HCT116 (cell line): ENCODE data around the gene DPYSL5. TPM values are rescaled to one million over a fixed set of nuclear protein-coding genes. Genes with fewer than 3 reads are reported as not detected.
A peak's percentile ranks its signal among the peaks of the same experiment; 100 is the strongest.

Source experiments
- ATAC-seq: fragments of 200-7000 bp; cut with Tn5 transposase; 2 replicates; pipeline ENCODE4 v1.9.1; 2020; ENCODE audit warnings: mild to moderate bottlenecking, moderate library complexity
- BruUV-seq: library from RNA; stranded (reverse); fragments of 400-500 nt; replicated peaks from 2 replicates; lab custom pipeline; 2021; lab: Mats Ljungman, UMichigan
- CTCF ChIA-PET: fragments of 300-600 bp; sonication (Branson Sonifier 250); formaldehyde crosslinking; loops from one replicate; lab custom pipeline; 2021; ENCODE audit warnings: antibody characterized with exemption; lab: Charles Lee
- POLR2A ChIA-PET: fragments of 300-600, 350-600 bp; sonication (Branson Sonifier 250); formaldehyde crosslinking; loops from one replicate; lab custom pipeline; 2021; ENCODE audit warnings: antibody characterized with exemption; lab: Charles Lee
- RAD21 ChIA-PET, 2 experiments: fragments of 300-600 bp; sonication (Branson Sonifier 250); formaldehyde crosslinking; loops; one replicate each; lab custom pipeline; 2023; ENCODE audit warnings: low total read pairs in 2 of 2; ENCODE audit not compliant: uncharacterized antibody in 2 of 2, unreplicated experiment in 2 of 2, low non-redundant PET in 1 of 2; lab: Charles Lee
- DNase-seq: peaks from one replicate; pipeline ENCODE4 v3.0.0-alpha.2; 2010; ENCODE audit warnings: low read depth, low spot score
- H2AFZ ChIP-seq: fragments of 200-600 bp; shearing (Covaris generic), sonication (generic); 2 replicates; pipeline ENCODE4 v1.6.1; 2017; ENCODE audit warnings: low read depth, mixed run types, mixed read lengths, antibody characterized with exemption, low read length; ENCODE audit not compliant: poor library complexity, severe bottlenecking
- H3K27ac ChIP-seq: 2 replicates; pipeline ENCODE4 v1.5.1; 2012; ENCODE audit warnings: low read depth, low read length
- H3K27me3 ChIP-seq: fragments of 200-600 bp; sonication (generic); 2 replicates; pipeline ENCODE4 v1.6.1; 2016; ENCODE audit warnings: mixed run types, low read length, mixed read lengths; ENCODE audit not compliant: insufficient read depth
- H3K36me3 ChIP-seq, 2 experiments: fragments of 200-500 bp in 1 of 2; fragments of 200-600 bp in 1 of 2; sonication (Bioruptor generic) in 1 of 2; sonication (generic) in 1 of 2; 2 replicates each; pipeline versions ENCODE4 v1.5.1 to v1.6.1; 2014 to 2016; ENCODE audit warnings: low read length in 2 of 2, inconsistent platforms in 1 of 2, mixed read lengths in 1 of 2, mixed run types in 1 of 2; ENCODE audit not compliant: insufficient read depth in 2 of 2, control insufficient read depth in 1 of 2
- H3K4me1 ChIP-seq, 2 experiments: fragments of 200-600 bp in 1 of 2; sonication (generic) in 1 of 2; 2 replicates each; pipeline versions ENCODE4 v1.5.1 to v1.6.1; 2012 to 2017; ENCODE audit warnings: low read length in 2 of 2, inconsistent platforms in 1 of 2, mild to moderate bottlenecking in 1 of 2, mixed read lengths in 1 of 2, mixed run types in 1 of 2, moderate library complexity in 1 of 2; ENCODE audit not compliant: insufficient read depth in 2 of 2, control insufficient read depth in 1 of 2
- H3K4me2 ChIP-seq: fragments of 200-600 bp; sonication (generic); 2 replicates; pipeline ENCODE4 v1.6.1; 2017; ENCODE audit warnings: mixed run types, low read length, mixed read lengths
- H3K4me3 ChIP-seq, 2 experiments: fragments of 200-600 bp in 1 of 2; sonication (generic) in 1 of 2; replicated peaks in 1 of 2; 2 replicates each; pipeline ENCODE4 v1.5.1; 2011 to 2016; ENCODE audit warnings: low read length in 2 of 2, control low read depth in 1 of 2, low read depth in 1 of 2, mild to moderate bottlenecking in 1 of 2, mixed read lengths in 1 of 2, mixed run types in 1 of 2
- H3K79me2 ChIP-seq: fragments of 200-600 bp; sonication (generic); 2 replicates; pipeline ENCODE4 v1.6.1; 2017; ENCODE audit warnings: mild to moderate bottlenecking, mixed run types, low read length, moderate library complexity, mixed read lengths; ENCODE audit not compliant: insufficient read depth
- H3K9ac ChIP-seq: fragments of 200-600 bp; sonication (generic); 2 replicates; pipeline ENCODE4 v1.6.1; 2016; ENCODE audit warnings: low read length, mixed read lengths
- H3K9me2 ChIP-seq: fragments of 200-600 bp; sonication (generic), shearing (Covaris generic); 2 replicates; pipeline ENCODE4 v1.6.1; 2017; ENCODE audit warnings: mixed run types, mild to moderate bottlenecking, moderate library complexity; ENCODE audit not compliant: insufficient read depth
- H3K9me3 ChIP-seq, 2 experiments: fragments of 200-500 bp in 1 of 2; fragments of 200-600 bp in 1 of 2; sonication (Bioruptor generic) in 1 of 2; sonication (generic) in 1 of 2; 2 replicates each; pipeline ENCODE4 v1.6.1; 2014 to 2017; ENCODE audit warnings: low read length in 2 of 2, mixed read lengths in 2 of 2, inconsistent platforms in 1 of 2, low read depth in 1 of 2, mild to moderate bottlenecking in 1 of 2, mixed run types in 1 of 2, moderate library complexity in 1 of 2; ENCODE audit not compliant: control insufficient read depth in 1 of 2, insufficient read depth in 1 of 2
- H4K20me1 ChIP-seq: fragments of 200-600 bp; sonication (generic), shearing (Covaris generic); 2 replicates; pipeline ENCODE4 v1.6.1; 2017; ENCODE audit warnings: mixed run types, mild to moderate bottlenecking, moderate library complexity; ENCODE audit not compliant: insufficient read depth
- ELF1 ChIP-seq: IDR thresholded peaks from 2 replicates; pipeline ENCODE4 v1.6.1; 2012; ENCODE audit warnings: low read depth, borderline replicate concordance
- EZH2 ChIP-seq: fragments of 200-600 bp; sonication (generic); IDR thresholded peaks from 2 replicates; pipeline ENCODE4 v1.6.1; 2017; ENCODE audit warnings: antibody characterized with exemption, mixed run types
- POLR2AphosphoS5 ChIP-seq: IDR thresholded peaks from 2 replicates; pipeline ENCODE4 v1.6.1; 2011; ENCODE audit warnings: mild to moderate bottlenecking, low read depth, low read length, moderate library complexity
- ZFX ChIP-seq: fragments of 450-650 bp; IDR thresholded peaks from 2 replicates; pipeline ENCODE4 v1.6.1; 2017
- intact Hi-C: fragments of 100-400 bp; cut with micrococcal nuclease; formaldehyde crosslinking; loops from 2 replicates; pipeline ENCODE4 v1.10.0; 2022
- total RNA-seq: library from RNA; stranded (reverse); gene quantifications from one replicate; pipeline ENCODE4 v1.2.1, GENCODE V29; 2021; ENCODE audit not compliant: unreplicated experiment
- TF ChIP-seq, protein P1 (sequence below): IDR thresholded peaks from 2 replicates; pipeline ENCODE4 v1.6.1; 2012

The DPYSL5 gene
- total RNA-seq, 1 experiment from 2014 or later = 8.4 TPM

DNA sequence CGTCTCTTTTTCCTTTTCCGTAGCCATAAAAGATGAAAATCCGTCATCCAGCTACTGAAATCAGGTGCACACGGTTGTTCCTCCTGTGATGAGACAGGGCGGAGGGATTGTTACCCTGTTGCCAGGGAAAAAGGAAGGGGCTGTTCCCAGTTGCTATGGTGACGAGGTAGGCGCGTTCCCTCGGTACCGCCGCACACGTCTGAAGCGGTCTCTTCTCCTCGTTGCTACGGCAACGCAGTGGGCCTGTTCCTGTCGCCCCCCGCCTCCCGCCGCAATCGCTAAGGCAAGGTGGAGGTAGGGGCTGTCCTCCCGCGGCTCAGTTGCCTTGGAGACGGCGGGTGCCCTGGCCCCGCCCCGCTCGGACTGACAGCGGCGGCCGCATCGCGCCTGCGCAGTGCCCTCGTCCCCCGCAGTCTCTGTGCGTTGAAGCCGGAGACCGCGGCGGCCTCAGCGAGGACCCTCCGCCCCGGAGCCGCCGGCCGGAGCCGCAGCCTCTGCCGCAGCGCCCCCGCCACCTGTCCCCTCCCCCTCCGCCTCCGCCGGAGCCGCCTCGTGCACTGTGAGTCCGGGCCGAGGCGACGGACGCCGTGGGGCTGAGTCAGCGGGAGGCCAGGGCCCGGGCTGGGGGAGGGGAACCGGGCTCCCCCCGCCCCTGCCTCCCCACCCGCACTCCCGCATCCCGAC, 122.5 kb downstream of the DPYSL5 start, which contains the start of gene MAPRE3:
TSS of gene MAPRE3 (plus strand) at position 394 of the 684 bp plus-strand sequence. CDS start 51,582 bp downstream, outside the sequence.
- TF ChIP-seq, protein P1, sequence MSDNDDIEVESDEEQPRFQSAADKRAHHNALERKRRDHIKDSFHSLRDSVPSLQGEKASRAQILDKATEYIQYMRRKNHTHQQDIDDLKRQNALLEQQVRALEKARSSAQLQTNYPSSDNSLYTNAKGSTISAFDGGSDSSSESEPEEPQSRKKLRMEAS = 0 out of 2 replicates have a peak, but pooled peaks have one; percentile 20
- TF ChIP-seq ELF1 = no peak
- TF ChIP-seq ZFX = peak; percentile 16; the same call in 1 of the 2 replicates
- TF ChIP-seq POLR2AphosphoS5 = peak; percentile 15; the same call in 1 of the 2 replicates
- TF ChIP-seq, all 23 proteins: peak for 3
- Histone ChIP-seq H3K9ac (peak within 1 kb of the TSS; percentile 63), H3K9me2 (no peaks in the 10 kb centered on the region), H3K79me2 (no peaks in the 10 kb centered on the region), H2AFZ (peak within 1 kb of the TSS; percentile 87), H4K20me1 (no peaks in the 10 kb centered on the region), H3K36me3 (no peaks in the 10 kb centered on the region), H3K4me3 (peak within 1 kb of the TSS; percentile 44 to 62), H3K4me2 (peak within 1 kb of the TSS; percentile 90), H3K9me3 (no peaks in the 10 kb centered on the region), H3K27ac (no peak within 1 kb of the TSS), H3K4me1 (peaks cover 4 to 23% of the 10 kb centered on the region in 2 experiments; a peak in 3 of 4 replicates), H3K27me3 (peaks cover 5% of the 10 kb centered on the region; the same call in 1 of the 2 replicates)
- peak; percentile 94 for ATAC-seq
- RAD21 ChIA-PET = no interaction called here
- BruUV-seq = no TSS peak
- peak; percentile 53 for DNase-seq
- intact Hi-C loops = no loop called here
- POLR2A ChIA-PET = no interaction called here
- CTCF ChIA-PET = interaction anchor here (1.2 to 1.5 kb wide), 2 partner anchors 9 to 124 kb away, joined by 4 to 10 read pairs; no protein-coding TSS in a partner anchor

DNA sequence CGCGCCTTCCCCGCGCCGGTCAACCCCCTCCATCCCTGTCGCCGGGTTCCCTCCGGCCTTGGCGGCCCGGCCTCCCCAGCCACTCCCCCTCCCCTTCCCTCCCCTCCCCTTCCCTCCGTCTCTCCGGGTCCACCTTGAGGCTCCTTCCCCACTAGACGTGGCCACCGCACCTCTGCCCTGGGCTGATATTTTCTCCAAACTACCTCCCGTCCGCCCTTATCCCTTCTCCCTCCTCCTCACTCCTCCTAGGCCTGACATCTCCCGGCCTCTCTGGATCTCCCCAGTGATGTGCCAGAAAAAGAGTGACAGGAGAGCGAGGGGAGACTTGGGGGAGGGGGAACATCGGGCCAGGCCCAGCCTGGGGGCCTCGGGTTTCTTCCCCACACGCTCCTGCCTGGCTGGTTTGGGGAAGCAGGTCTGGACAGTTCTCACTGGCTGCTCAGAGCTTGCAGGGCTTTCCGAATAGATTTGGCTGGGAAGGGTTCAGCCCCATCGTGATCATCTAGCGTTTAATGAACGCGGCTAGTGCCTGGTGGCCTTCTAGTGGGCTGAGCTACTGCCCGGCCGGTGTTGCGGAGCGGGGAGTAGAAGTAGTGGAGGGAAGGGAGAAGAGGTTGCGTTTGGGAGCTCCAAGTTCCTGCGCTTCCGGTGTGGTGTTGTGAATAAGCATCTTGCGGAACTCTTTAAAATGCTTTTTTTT, 123.1 kb downstream of the DPYSL5 start:
- H3K9ac ChIP-seq = peak overlapping the region; percentile 63
- no peaks in the 10 kb centered on the region for H4K20me1 ChIP-seq
- ChIA-PET POLR2A (no interaction called here), RAD21 (no interaction called here), CTCF (interaction anchor here (1.1 to 1.2 kb wide), 2 partner anchors 9 to 125 kb away, joined by 4 read pairs; no protein-coding TSS in a partner anchor)
- H3K9me2 ChIP-seq = no peaks in the 10 kb centered on the region
- no peaks in the 10 kb centered on the region for H3K79me2 ChIP-seq
- H3K4me2 ChIP-seq = peak overlapping the region; percentile 90
- H3K4me1 ChIP-seq = peaks cover 4 to 23% of the 10 kb centered on the region in 2 experiments; a peak in 3 of 4 replicates
- H3K36me3 ChIP-seq = no peaks in the 10 kb centered on the region
- no peaks in the 10 kb centered on the region for H3K9me3 ChIP-seq
- H3K27me3 ChIP-seq = peaks cover 5% of the 10 kb centered on the region; the same call in 1 of the 2 replicates
- no TSS peak for BruUV-seq
- no peak for DNase-seq
- 0 out of 2 replicates have a peak, but pooled peaks have one; percentile 5 for TF ChIP-seq ZFX
- TF ChIP-seq EZH2 = no peak
- H3K4me3 ChIP-seq = peak overlapping the region; percentile 44 to 62
- peak; percentile 54 for ATAC-seq
- intact Hi-C loops = no loop called here
- H3K27ac ChIP-seq = no peak overlapping the region
- no peak overlapping the region for H2AFZ ChIP-seq
